ENCODE data around the gene GLIPR1.

GLIPR1 gene

DNA sequence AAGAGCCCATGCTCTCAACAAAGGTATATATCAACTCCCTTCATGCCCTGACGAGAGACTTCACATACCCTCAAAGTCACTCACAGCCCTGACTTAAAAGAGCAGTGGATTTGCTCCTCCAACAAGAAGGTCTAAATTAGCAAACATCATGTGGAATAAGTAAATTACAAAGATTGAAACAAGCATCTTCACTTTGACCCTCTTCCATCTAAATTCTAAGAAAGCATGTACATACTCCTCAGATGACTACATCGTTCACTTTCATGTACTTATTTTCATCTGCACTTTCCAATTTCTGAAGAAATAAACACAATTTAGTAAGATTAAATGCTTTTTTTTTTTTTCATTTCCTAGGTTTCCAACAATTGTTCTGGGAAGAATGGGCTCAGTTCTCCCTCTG is 69.4 kb downstream of the GLIPR1 start:
- H3K4me1 ChIP-seq (ENCODE audit: insufficient read depth, poor library complexity, severe bottlenecking) = no peaks in the 10 kb centered on the region
- no peak overlapping the region for H3K27ac ChIP-seq (ENCODE audit: poor library complexity, severe bottlenecking)
- no peaks in the 10 kb centered on the region for H3K27me3 ChIP-seq (ENCODE audit: insufficient read depth, poor library complexity, severe bottlenecking)
- no peaks in the 10 kb centered on the region for H3K36me3 ChIP-seq (ENCODE audit: low read depth)
- ATAC-seq (ENCODE audit: low read depth) (no peak), DNase-seq (ENCODE audit: low spot score) (no peak)
- TF ChIP-seq, protein P1, sequence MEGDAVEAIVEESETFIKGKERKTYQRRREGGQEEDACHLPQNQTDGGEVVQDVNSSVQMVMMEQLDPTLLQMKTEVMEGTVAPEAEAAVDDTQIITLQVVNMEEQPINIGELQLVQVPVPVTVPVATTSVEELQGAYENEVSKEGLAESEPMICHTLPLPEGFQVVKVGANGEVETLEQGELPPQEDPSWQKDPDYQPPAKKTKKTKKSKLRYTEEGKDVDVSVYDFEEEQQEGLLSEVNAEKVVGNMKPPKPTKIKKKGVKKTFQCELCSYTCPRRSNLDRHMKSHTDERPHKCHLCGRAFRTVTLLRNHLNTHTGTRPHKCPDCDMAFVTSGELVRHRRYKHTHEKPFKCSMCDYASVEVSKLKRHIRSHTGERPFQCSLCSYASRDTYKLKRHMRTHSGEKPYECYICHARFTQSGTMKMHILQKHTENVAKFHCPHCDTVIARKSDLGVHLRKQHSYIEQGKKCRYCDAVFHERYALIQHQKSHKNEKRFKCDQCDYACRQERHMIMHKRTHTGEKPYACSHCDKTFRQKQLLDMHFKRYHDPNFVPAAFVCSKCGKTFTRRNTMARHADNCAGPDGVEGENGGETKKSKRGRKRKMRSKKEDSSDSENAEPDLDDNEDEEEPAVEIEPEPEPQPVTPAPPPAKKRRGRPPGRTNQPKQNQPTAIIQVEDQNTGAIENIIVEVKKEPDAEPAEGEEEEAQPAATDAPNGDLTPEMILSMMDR (IDR thresholded peaks at IDR 0.05; ENCODE audit: poor library complexity, severe bottlenecking) = no peak
- no peak overlapping the region for H3K4me3 ChIP-seq (ENCODE audit: severe bottlenecking)
- H3K9me3 ChIP-seq (ENCODE audit: severe bottlenecking) = no peaks in the 10 kb centered on the region

DNA sequence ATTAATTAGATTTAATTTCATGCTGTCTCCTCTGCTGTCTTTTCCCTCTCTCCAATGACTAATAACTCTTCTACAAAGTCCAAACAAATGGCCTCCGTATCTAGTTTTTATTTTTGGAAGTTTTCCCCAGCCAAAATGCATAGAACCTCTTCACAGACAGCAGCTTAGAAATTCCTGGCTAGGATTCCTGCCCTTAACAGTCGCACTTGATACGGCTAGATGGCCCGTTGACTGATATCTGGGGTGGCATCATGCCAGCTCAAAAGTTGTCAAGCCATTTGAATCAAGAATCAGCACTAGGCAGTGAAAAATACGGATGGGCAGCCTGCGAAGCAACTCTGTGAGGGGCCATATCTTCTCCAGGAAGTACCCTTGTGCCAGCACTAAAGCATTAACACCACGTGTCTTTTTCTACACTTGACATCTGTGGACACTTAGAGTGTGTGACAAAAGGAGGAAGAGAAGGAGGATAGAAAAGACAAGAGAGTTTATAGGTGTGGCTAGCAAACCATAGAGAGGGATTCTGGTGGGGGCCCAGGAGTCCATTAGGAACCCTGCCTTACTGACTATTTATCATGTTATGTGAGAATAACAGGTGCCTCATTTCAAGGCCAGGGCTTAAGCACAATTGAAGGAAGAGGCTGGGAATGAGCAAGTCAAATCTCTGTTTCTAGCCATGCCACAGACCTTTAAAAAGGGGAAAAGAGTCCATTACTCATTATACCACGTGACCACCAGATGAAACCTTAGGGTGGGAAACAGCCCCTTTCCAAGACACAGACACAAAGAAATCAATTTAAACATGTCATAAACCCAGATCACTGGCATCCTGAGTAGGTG is 70.1 kb downstream of the GLIPR1 start:
- no peak for ATAC-seq (ENCODE audit: low read depth)
- no peaks in the 10 kb centered on the region for H3K4me1 ChIP-seq (ENCODE audit: insufficient read depth, poor library complexity, severe bottlenecking)
- H3K27ac ChIP-seq (ENCODE audit: poor library complexity, severe bottlenecking) = no peak overlapping the region
- TF ChIP-seq, protein P1 (IDR thresholded peaks at IDR 0.05; ENCODE audit: poor library complexity, severe bottlenecking) = no peak
- H3K4me3 ChIP-seq (ENCODE audit: severe bottlenecking) = no peak overlapping the region
- H3K9me3 ChIP-seq (ENCODE audit: severe bottlenecking) = no peaks in the 10 kb centered on the region
- no peaks in the 10 kb centered on the region for H3K36me3 ChIP-seq (ENCODE audit: low read depth)
- no peaks in the 10 kb centered on the region for H3K27me3 ChIP-seq (ENCODE audit: insufficient read depth, poor library complexity, severe bottlenecking)
- DNase-seq (ENCODE audit: low spot score) = no peak

DNA sequence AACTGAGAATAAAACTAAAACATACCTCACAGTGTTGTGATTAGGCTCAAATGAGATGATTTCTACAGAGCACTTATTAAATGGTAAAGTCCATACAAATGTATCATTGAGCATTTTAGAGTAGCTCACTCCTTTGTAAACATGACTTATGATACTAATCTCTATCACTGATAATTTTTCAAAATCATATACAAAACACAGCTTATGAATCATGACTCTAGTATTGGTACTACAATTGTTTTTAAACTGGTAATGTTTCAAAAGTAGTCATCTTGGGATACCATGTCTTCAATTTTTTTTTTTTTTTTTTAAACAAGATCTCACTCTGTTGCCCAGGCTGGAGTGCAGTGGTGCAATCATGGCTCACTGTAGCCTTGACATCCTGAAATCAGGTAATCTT is 70.9 kb downstream of the GLIPR1 start:
- no peak overlapping the region for H3K27ac ChIP-seq (ENCODE audit: poor library complexity, severe bottlenecking)
- no peak for ATAC-seq (ENCODE audit: low read depth)
- TF ChIP-seq, protein P1 (IDR thresholded peaks at IDR 0.05; ENCODE audit: poor library complexity, severe bottlenecking) = no peak

DNA sequence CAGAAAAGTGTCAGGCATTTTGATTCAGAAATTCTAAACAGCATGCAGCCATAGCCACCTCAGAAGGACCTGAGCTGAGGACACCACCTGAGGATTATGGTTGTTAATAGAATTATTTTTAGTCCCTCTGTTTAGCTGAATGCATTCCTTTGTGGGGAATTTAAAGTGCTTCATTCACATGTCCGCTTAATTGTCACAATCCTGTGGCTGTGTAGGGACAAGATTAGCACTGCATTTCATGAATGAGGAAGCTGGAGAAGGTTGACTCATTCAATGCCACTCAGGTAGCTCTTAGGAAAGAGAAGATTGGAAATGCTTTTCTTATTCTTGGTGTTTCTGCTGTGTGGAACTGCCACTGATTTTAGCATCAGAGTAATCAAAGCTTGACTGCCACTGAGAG is 72.8 kb downstream of the GLIPR1 start:
- no peaks in the 10 kb centered on the region for H3K36me3 ChIP-seq (ENCODE audit: low read depth)
- TF ChIP-seq, protein P1 (IDR thresholded peaks at IDR 0.05; ENCODE audit: poor library complexity, severe bottlenecking) = no peak
- no peaks in the 10 kb centered on the region for H3K9me3 ChIP-seq (ENCODE audit: severe bottlenecking)
- H3K27ac ChIP-seq (ENCODE audit: poor library complexity, severe bottlenecking) = no peak overlapping the region
- DNase-seq (ENCODE audit: low spot score) (no peak), ATAC-seq (ENCODE audit: low read depth) (no peak)
- H3K4me3 ChIP-seq (ENCODE audit: severe bottlenecking) = no peak overlapping the region
- no peaks in the 10 kb centered on the region for H3K27me3 ChIP-seq (ENCODE audit: insufficient read depth, poor library complexity, severe bottlenecking)
- peaks cover 4% of the 10 kb centered on the region for H3K4me1 ChIP-seq (ENCODE audit: insufficient read depth, poor library complexity, severe bottlenecking)

More for the DNA sequence above, 70.9 kb downstream of the GLIPR1 start:
- no peaks in the 10 kb centered on the region for H3K36me3 ChIP-seq (ENCODE audit: low read depth)
- H3K4me1 ChIP-seq (ENCODE audit: insufficient read depth, poor library complexity, severe bottlenecking) = peaks cover 3% of the 10 kb centered on the region
- H3K9me3 ChIP-seq (ENCODE audit: severe bottlenecking) = no peaks in the 10 kb centered on the region
- DNase-seq (ENCODE audit: low spot score) = no peak
- no peak overlapping the region for H3K4me3 ChIP-seq (ENCODE audit: severe bottlenecking)
- no peaks in the 10 kb centered on the region for H3K27me3 ChIP-seq (ENCODE audit: insufficient read depth, poor library complexity, severe bottlenecking)

Measured in RWPE2 (cell line).